ENCODE results near the gene ROCK2. TPM values are rescaled to one million over a fixed set of nuclear protein-coding genes. Genes with fewer than 3 reads are reported as not detected.

The ROCK2 gene
- polyA plus RNA-seq, 3 donors = 2.8 to 10.2 (median 4.3) TPM

GRCh38 chr2:11160731-11161455 lies 183.5 kb downstream of the ROCK2 start:
- Mint-ChIP-seq H3K27ac (peak overlapping the region; percentile 86 to 95 (median 92)), H3K27me3 (ENCODE audit: low read depth in 3 of 3) (peaks cover 0 to 2% (median 0%) of the 10 kb centered on the region in 3 donors), H3K4me3 (peak overlapping the region; percentile 64 to 76), H3K4me1 (peaks cover 38% of the 10 kb centered on the region), H3K9me3 (no peaks in the 10 kb centered on the region), H3K36me3 (peaks cover 38 to 61% of the 10 kb centered on the region in 2 donors)
- TF ChIP-seq CTCF (IDR thresholded peaks at IDR 0.05) = no peak
- H3K36me3 ChIP-seq (replicated peaks in 1 of 2; ENCODE audit: control insufficient read depth in 1 of 2, insufficient read depth in 2 of 2, low read length in 2 of 2) = peaks cover 6 to 43% of the 10 kb centered on the region in 2 donors
- intact Hi-C loops (cut with micrococcal nuclease) = no loop called here
- H3K9me3 ChIP-seq (replicated peaks in 1 of 2; ENCODE audit: control insufficient read depth in 1 of 2, insufficient read depth in 1 of 2, low read length in 2 of 2) = no peaks in the 10 kb centered on the region
- H3K4me3 ChIP-seq (replicated peaks in 1 of 3; ENCODE audit: low read depth in 2 of 3, low read length in 3 of 3) = peak overlapping the region in 1 of 3 experiments; percentile 39
- H3K27ac ChIP-seq (ENCODE audit: low read depth in 1 of 2, low read length in 2 of 2) = peak overlapping the region; percentile 64 to 73
- peak overlapping the region; percentile 29 for H3K4me2 ChIP-seq (replicated peaks; ENCODE audit: extremely low read depth, low read length, poor library complexity, severe bottlenecking)
- no peaks in the 10 kb centered on the region for H3K27me3 ChIP-seq (ENCODE audit: control insufficient read depth in 2 of 2, insufficient read depth in 2 of 2, low read length in 2 of 2)
- H3K79me2 ChIP-seq (ENCODE audit: insufficient read depth, low read length) = peaks cover 14% of the 10 kb centered on the region
- WGBS (ENCODE audit: insufficient coverage) = 88% methylated on average over 11 of the region's 15 CpGs
- peaks cover 28 to 33% of the 10 kb centered on the region in 2 donors for H3K4me1 ChIP-seq (ENCODE audit: control insufficient read depth in 1 of 2, insufficient read depth in 2 of 2, low read length in 2 of 2)
- peak overlapping the region; percentile 50 for H2AFZ ChIP-seq (ENCODE audit: insufficient read depth, low read depth, low read length, poor library complexity, severe bottlenecking)
- H3K9ac ChIP-seq (ENCODE audit: insufficient read depth, low read length, poor library complexity, severe bottlenecking) = peak overlapping the region; percentile 15
- DNase-seq = peak; percentile 29 to 51 (median 48)
- H4K20me1 ChIP-seq (ENCODE audit: insufficient read depth, low read length) = peaks cover 19% of the 10 kb centered on the region

- DNase-seq = no peak
- Histone ChIP-seq H3K79me2 (ENCODE audit: insufficient read depth, low read length) (peaks cover 18% of the 10 kb centered on the region), H3K4me2 (replicated peaks; ENCODE audit: extremely low read depth, low read length, poor library complexity, severe bottlenecking) (no peak overlapping the region), H4K20me1 (ENCODE audit: insufficient read depth, low read length) (peaks cover 19% of the 10 kb centered on the region), H3K9ac (ENCODE audit: insufficient read depth, low read length, poor library complexity, severe bottlenecking) (no peak overlapping the region), H3K4me1 (ENCODE audit: control insufficient read depth in 1 of 2, insufficient read depth in 2 of 2, low read length in 2 of 2) (peaks cover 31 to 38% of the 10 kb centered on the region in 2 donors), H3K4me3 (replicated peaks in 1 of 3; ENCODE audit: low read depth in 2 of 3, low read length in 3 of 3) (no peak overlapping the region), H3K9me3 (replicated peaks in 1 of 2; ENCODE audit: control insufficient read depth in 1 of 2, insufficient read depth in 1 of 2, low read length in 2 of 2) (no peaks in the 10 kb centered on the region), H3K36me3 (replicated peaks in 1 of 2; ENCODE audit: control insufficient read depth in 1 of 2, insufficient read depth in 2 of 2, low read length in 2 of 2) (peaks cover 6 to 43% of the 10 kb centered on the region in 2 donors), H2AFZ (ENCODE audit: insufficient read depth, low read depth, low read length, poor library complexity, severe bottlenecking) (no peak overlapping the region), H3K27me3 (ENCODE audit: control insufficient read depth in 2 of 2, insufficient read depth in 2 of 2, low read length in 2 of 2) (no peaks in the 10 kb centered on the region), H3K27ac (ENCODE audit: low read depth in 1 of 2, low read length in 2 of 2) (peak overlapping the region; percentile 64 to 73)
- TF ChIP-seq CTCF (IDR thresholded peaks at IDR 0.05) = no peak
- intact Hi-C loops (cut with micrococcal nuclease) = no loop called here
- peaks cover 40% of the 10 kb centered on the region for H3K4me1 Mint-ChIP-seq
- peaks cover 0 to 2% (median 0%) of the 10 kb centered on the region in 3 donors for H3K27me3 Mint-ChIP-seq (ENCODE audit: low read depth in 3 of 3)
- peak overlapping the region; percentile 86 to 95 (median 92) for H3K27ac Mint-ChIP-seq
- no peaks in the 10 kb centered on the region for H3K9me3 Mint-ChIP-seq
- peaks cover 33 to 54% of the 10 kb centered on the region in 2 donors for H3K36me3 Mint-ChIP-seq
- H3K4me3 Mint-ChIP-seq = no peak overlapping the region
- 90% methylated on average over 13 of the region's 13 CpGs for WGBS (ENCODE audit: insufficient coverage)
These were observed 184.2 kb downstream of the ROCK2 start for GRCh38 chr2:11160256-11160655.
